NCI-H2171 (cell line): ENCODE results near the gene USP36.
"Not testable (repeated sequence)": the region's sequence is repeated elsewhere in the genome, so short reads cannot be mapped to it uniquely, and the experiment has no call there.

Experiments used
- DNase-seq: peaks from one replicate; lab custom pipeline; 2025; lab: John Stamatoyannopoulos, UW

The USP36 gene

DNA sequence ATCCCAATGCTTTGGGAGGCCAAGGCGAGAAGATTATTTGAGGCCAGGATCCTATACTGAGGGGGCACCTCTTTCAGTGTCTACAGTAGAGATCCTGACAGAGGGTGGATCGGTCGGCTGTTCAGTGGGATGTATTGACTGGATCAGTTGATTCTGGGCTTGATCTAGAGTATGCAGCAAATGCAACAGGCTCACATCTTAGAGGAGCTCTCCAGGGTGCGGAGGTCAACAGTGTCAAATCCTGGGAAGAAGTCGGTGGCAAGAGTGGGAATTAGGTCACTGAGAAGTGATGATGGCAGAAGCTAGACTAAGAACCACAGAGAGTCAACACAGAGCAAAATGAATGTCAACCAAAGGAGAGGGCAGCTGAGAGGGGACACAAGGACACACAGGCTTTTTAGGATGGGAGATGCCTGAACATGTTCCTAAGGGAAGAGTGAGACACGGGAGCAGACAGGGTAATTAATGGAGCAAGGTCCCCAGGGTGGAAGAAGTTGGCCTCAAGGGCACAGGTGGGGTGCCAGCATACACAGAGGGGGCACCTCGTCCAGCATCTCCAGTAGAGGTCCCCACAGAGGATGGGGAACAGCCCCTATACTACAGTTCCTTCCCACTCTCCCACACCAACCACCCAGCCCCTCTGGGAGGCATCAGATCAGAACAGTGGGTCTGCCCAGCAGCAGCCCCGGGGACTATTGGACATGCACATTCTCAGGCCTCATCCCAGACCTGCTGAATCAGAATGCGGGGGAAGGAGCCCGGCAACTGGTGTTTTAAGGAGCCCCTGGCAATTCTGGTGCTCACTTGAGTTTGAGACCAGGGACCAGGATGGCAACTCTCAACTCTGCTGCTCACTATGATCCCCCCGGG lies 48.5 kb downstream of the USP36 start:
- no peak for DNase-seq

DNA sequence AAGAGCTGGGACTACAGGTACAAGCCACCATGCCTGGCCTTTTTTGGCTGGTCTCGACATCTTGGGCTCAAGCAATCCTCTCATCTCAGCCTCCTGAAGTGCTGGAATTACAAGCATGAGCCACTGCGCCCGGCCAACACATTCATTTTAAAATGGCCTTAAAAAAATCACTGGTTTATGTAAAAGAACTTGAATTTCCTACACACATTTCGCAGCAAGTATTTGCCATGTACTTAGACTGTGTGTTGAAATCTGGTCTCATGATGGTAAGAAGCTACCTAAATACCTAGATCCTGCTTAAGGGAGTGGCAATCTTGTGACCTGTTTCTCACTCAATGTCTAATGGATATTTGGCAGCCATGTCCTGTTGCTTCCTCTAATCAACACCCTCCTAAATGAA lies 50.1 kb downstream of the USP36 start:
- no peak for DNase-seq

DNA sequence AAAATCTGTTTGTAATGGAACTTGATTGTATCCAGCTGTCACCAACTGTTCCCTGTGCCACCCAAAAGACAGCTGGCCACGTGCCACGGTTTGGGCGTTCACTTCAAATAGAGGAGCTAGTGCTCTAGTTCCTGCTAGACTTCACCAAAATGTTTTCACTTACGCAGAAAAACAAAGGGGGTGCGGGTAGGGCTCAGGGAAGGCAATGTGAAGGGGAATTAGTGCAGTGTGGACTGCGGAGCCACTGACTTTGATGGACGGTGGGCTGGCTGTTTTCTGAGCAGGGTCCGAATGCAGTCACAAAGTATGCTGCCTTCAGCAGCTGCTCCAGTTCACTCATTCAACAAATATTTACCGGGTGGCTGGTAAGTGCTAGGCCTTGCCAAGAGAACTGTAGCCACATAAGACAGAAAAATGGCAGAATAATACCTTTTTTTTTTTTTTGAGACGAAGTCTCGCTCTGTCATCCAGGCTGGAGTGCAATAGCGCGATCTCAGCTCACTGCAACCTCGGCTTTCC lies 50.9 kb downstream of the USP36 start:
- DNase-seq, result peak; percentile 75

DNA sequence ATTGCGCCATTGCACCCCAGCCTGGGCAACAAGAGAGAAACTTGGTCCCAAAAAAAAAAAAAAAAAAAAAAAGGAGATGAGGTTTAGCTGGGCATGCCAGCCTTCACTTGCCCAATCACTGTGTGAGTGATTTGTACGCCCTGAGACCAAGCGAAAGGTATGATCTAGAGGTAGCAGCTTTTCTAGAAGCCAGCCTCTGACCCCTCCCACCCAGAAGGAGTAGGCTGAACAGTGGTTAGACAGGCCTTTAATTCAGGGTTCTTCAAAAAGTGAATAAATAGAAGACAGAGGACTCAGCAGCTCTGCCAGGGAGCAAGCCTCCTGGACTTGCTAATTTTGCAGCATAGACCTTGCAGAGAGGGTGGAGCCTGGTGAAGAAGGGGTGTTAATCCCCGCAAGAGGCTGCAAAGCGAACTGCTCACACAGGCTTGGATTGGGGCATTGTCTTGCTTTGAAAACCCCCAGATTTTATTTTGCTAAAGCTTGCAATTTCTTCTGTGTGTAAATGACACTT lies 51.4 kb downstream of the USP36 start:
- no peak for DNase-seq

DNA sequence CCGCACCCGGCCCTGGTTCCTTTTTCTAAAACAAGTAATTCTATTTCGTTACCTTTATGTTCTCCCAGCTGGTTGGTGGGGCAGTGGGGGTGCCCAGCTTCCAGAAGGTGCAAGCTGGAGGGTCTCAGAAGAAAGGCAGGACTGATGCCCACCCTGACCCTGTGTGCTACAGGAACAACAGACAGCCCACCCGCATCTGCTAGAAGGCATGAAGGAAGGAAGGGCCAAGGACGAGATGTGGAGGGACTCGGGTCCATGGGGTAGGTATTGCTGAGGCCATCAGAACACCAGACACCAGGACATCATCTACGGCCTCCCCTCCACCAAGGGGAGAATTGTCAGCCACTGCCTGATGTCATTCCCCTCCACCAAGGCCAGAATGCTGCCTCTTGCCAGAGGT lies 52.2 kb downstream of the USP36 start:
- DNase-seq, result no peak

DNA sequence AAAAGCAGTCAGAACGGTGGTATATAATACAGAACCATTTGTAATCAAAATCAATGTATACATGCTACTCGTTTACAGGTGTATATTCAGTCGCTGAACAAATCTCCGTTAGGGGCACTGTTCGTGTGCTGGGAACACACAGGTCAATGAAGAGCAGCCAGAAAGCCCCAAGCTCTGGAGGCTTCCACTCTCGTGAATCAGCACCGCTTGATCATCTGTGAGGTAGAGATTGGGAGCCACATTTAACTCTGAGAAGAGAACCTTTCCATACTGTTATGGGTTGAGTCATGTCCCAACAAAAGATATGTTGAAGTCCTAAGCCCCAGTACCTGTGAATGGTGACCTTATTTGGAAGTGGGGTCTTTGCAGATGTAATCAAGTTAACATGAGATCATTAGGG lies 53.2 kb downstream of the USP36 start:
- DNase-seq, result no peak

DNA sequence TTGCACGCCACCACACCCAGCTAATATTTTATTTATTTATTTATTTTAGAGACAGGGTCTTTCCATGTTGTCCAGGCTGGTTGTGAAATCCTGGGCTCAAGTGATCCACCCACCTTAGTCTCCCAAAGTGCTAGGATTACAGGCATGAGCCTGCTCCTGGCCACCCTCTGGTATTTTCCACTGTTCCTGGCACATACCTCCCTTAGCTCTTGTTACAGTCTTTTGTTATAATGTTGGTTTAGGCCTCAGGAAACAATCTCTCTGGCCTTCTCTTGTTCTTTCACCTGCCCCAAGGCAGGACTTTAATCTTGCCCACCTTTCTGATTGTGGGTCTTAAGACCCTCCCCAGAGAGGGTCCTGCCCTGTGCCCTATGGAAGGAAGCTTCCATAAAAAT lies 55.0 kb downstream of the USP36 start:
- no peak for DNase-seq

DNA sequence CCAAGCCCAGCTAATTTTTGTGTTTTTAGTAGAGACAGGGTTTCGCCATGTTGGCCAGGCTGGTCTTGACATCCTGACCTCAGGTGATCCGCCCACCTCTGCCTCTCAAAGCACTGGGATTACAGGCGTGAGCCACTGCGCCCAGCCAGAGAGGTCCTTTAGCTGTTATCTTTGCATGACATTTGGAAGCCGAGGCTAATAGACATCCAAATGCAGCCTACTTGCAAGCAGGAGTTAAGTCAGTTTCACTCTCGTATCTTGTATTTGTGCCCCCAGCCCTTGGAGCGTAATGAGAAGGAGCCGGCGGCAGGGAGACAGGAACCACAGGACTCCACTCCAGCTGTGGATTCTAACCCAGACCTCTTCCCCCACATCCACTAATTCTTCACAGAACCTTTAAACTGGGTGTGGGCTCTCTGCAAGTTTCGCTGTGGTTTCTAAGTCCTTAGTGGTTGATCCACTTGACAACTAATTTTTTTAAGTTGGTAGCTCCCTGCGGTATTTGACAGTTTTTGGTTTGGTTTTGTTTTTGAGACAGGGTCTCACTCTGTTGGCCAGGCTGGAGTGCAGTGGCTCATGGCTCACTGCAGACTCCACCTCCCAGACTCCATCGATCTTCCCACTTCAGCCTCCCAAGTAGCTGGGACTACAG lies 55.5 kb downstream of the USP36 start:
- no peak for DNase-seq

DNA sequence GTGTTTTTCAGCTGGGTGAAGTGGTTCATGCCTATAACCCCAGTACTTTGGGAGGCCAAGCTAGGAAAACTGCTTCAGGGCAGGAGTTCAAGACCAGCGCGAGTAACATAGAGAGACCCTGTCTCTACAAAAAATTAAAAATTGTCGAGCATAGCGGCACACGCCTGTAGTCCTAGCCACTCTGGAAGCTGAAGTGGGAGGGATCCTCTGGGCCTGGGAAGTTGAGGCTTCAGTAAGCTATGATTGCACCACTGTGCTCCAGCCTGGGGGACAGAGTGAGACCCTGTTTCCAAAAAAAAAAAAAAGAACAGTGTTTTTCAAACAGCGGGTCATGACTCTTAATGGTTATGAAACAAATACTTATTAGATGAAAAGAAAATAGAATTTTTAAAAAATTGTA lies 56.3 kb downstream of the USP36 start:
- DNase-seq, result no peak

DNA sequence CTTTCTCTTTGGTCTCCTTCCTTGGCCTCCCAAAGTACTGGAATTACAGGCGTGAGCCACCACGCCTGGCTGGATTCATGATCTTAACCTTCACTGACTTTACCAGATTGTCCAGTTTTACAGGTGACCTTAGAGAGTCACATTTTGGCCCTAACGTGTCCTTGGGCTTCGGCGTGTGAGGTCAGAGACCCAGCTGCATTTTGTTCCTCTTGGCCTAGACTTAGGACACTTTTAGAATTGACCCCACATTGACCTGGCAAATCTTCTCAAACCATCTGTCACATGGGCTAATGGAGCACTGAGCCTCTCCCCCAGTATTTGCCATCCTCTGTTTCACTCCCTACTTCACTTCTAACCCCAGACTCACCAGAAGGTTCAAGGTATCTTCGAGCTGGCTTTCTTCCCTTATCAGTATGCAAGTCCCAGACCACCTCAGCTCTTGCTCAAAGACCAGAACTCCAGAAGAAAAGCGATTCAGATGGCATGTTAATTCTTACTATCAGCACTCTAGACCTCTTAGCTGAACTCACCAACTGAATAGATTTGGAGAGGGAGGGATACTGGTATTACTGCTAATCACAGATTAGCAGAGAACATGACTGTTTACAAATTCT lies 56.8 kb downstream of the USP36 start:
- DNase-seq, result no peak

DNA sequence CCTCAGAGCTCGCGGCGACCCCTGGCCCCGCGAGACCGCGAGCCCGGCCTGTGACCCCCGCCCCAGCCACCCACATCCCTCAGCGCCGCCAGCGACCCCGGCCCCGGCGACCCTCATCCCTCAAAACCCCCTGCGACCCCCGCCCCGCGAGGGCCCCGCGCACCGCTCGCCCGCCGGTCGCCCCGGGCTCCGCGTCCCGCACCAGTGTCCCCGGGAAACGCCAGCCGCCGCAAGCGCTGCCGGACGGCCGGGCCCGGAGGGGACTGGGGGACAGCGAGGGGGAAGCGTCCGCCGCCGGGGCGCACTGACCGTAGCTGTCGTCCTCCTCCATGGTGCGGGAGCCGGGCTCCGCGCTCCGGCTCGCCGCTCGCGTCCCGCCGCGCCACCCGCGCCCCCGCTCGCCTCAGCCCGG lies 58.7 kb downstream of the USP36 start, which contains the start of gene CYTH1:
TSS of gene CYTH1 (minus strand) at position 381 of the 412 bp plus-strand sequence. CDS start at position 331, 50 bp downstream.
- DNase-seq, result no peak

DNA sequence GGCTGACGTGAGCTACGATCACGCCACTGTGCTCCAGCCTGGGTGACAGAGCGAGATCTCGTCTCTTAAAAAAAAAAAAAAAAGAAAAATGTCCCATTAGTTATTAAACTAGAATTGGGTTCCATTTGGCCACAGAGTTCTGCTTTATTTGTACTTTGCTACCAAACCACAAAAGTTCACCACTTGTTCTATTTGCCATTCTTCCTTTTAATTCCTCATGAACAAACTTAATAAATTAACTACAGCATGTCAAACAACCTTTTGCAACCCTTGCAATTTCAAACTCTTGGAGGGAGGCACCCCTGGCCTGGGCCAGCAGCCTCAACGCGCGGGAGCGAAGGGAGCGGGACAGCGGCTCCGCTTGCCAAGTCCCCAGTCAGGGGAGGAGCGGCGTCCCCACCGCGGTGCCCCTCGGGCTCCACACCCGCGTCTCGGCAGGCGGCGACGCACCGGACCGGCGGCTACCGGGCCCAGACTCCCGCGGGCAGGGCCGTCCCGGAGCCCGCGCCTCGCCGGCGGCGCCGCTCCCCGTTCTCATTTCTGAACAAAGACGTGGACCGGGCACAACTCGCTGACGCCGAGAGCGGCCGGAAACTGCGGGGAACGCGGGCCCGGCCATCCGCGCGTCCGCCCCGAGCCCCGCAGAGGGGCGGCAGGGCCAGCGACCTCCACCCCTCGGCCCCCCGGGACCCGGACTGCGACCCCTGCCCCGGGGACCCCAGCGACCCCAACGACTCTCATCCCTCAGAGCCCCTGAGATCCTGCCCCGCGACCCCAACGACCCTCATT lies 59.3 kb downstream of the USP36 start:
- DNase-seq, result no peak

DNA sequence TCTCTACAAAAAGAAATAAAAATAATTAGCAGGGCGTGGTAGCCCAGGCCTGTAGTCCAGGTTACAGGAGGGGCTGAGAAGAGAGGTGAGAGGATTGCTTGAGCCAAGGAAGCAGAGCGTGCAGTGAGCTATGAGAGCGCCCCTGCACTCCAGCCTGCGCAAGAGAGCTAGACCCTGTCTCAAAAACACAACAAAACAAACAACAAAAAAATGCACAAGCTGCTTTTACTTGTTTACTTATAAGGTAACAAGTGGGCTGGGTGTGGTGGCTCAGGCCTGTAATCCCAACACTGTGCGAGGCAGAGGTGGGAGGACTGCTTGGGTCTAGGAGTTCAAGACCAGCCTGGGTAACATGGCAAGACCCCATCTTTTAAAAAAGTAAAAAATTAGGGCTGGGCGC lies 60.3 kb downstream of the USP36 start:
- DNase-seq, result no peak

DNA sequence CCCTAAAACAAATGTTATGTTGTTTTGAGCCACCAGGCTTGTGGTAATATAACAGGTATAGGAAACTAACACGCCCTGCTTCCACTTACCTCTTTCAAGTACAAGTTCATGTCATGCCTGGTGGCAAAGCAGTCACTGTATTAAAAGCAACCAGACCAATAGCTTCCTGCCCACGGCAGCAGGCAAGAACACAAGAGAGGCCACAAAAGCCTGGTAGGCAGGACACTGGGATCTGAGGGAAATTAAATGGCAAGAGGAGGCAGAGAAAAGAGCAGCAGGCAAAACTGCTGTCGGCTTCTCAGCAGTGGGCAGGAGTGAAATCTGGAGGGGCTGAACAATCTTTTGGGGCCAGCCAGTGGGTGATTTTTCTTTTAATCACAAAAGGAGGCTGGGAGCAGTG lies 60.8 kb downstream of the USP36 start:
- no peak for DNase-seq

DNA sequence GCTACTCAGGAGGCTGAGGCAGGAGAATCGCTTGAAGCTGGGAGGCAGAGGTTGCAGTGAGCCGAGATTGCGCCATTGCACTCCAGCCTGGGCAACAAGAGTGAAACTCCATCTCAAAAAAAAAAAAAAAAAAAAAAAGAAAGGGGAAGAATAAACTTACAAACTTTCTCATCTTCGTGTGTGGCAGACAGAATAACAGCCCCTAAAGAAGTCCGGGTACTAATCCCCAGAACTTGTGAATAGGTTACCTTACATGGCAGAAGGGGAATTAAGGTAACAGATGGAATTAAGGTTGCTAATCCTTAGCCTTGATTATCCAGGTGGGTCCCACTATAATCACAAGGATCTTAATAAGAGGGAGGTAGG lies 61.3 kb downstream of the USP36 start:
- DNase-seq, result not testable (repeated sequence)

DNA sequence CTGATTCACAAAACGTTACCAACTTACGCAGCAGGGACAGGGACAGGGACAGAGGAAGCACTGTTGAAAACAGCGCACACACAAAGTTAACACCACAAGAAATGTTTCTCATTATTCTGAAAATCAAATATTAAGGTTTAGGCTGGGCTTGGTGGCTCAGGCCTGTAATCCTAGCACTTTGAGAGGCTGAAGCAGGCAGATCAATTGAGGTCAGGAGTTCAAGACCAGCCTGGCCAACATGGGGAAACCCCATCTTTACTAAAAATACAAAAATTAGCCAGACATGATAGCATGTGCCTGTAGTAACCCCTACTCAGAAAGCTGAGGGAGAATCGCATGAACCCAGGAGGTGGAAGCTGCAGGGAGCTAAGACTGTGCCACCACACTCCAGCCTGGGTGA lies 62.7 kb downstream of the USP36 start:
- DNase-seq, result no peak

DNA sequence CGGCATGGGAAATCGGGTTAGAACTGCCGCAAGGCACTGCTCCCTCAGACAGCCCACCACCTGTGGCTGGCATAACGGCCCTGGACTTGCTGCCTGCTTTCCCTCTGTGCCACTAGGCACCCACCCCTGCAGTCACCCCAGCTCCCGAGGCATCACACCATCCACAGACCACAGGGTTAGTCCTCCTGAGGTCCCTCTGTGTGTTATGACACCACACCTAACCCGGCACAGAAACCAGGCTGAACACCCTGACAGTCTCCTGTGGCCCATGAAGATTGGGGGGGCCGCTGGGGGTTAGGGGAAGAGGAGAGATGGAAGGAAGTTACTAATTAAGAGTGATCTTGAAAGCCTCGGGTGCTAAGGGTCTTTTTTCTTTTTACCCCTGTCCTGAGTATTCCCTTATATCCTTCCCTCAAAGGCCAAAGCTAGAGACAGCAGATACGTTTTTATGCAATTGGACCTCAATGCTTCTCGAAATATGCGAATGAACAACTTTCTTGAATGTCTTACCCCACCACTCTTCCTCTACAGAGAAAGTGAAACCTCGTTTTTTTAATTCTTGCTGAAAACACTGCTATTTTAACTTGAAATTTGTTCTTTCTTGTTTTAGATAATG lies 65.5 kb downstream of the USP36 start:
- DNase-seq, result no peak

DNA sequence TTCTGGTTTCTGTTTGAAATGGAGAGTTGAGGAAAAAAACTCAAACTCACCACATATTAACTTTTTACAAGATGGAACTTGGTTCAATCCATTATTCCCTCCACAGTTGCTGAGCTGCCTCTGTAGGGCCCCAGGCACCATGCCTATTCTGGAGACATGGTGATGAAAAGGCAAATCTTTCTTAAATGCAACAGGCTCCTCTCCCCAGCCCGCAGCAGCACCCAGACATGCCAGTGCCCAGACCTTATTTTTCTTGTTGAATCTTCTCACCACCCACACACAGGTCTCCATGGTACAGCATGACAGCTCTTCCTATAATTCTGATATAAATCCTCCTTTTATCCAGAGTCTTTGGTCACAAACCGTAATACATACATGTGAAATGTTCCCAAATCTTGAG lies 66.2 kb downstream of the USP36 start:
- DNase-seq, result no peak

DNA sequence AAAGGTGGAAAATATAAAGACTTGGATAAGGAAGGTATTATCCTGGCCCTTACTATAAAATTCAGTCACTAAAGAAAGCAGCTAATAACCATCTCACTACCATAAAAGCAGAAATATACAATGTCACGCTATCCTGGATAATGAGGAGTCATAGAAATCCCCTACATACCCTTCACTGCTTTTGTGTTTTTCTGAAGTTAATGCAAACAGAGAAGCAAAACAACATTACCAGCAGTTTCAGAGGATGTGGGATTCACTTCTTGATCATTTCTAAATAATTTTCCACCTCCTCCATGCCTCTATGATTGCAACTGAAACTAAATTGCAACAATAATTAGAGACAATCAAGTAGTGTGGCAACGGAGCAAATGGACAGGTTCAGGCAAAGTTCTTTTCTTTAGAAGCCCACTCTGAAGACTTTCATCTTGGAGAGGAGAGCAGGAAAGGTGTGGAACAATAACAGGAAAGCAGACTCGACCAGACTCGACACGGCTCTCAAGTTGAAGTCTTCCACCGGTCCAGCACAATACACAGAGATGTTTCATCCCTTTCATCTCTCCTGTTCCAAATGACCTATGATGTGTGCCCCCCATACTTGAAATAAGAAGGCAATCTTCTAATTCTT lies 68.7 kb downstream of the USP36 start:
- no peak for DNase-seq

DNA sequence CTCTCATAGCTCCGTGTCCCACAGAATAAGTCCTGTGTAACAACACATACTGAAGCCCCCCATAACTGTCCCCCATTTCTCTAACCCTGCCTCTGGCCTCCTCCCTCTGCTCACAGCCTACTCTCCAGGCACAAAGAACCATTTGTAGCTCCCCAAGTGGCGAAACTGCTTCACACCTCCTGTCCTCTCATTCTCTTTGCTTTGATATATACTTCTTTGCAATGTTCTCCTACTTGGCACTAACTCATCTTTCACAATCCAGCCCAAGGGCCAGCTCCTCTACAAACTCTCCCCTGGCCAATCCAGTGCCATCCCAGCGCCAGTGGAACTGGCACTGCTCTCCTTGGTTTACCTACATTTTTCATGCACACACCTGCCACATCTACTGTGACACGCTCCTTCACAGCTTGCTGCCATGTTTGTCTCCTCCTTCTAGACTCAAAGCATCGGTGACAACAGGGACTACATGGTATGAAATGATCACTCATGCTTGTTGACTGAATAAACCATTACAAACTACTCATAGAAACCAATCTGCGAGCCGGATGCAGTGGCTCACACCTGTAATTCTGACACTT lies 71.3 kb downstream of the USP36 start:
- no peak for DNase-seq

DNA sequence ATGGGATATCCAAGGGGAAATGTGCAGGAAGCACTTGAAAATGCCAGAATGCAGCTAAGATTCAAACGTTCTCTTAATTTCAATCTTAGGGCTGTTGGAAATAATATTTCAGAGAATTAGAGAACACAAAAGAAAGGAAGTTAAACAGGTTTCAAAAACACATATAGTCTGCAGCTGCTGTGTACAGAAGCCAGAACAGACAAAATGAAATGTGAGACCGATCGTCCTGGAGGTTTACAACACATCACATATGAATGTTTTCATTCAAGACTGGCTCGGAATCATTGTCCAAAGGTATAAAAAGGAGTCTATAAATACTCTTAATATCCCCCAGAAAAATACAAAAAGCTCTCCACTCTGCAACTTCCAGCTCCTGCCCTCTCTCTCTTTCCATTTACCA lies 72.8 kb downstream of the USP36 start:
- DNase-seq, result no peak
